CD4-positive, alpha-beta T cell (primary cell): ENCODE measurements around the gene DIP2C. TPM values are rescaled to one million over a fixed set of nuclear protein-coding genes. Genes with fewer than 3 reads are reported as not detected.

ENCODE experiments used
- ATAC-seq: fragments of 200-7000 bp; cut with Tn5 transposase; one replicate; pipeline ENCODE4 v1.10.0; 2022; ENCODE audit warnings: mild to moderate bottlenecking; ENCODE audit not compliant: poor library complexity
- CTCF ChIA-PET: fragments of 350-600 bp; sonication (Branson Sonifier 250); formaldehyde crosslinking; loops from one replicate; lab custom pipeline; 2021; ENCODE audit warnings: antibody characterized with exemption, inconsistent platforms; lab: Charles Lee
- POLR2A ChIA-PET: fragments of 350-600 bp; sonication (Branson Sonifier 250); formaldehyde crosslinking; loops from one replicate; lab custom pipeline; 2021; ENCODE audit warnings: antibody characterized with exemption, inconsistent platforms; lab: Charles Lee
- DNase-seq, 14 experiments: peaks; one replicate each; pipeline ENCODE4 v3.0.0-alpha.2; 2013 to 2020; ENCODE audit warnings: mixed read lengths in 2 of 14
- H3K27ac ChIP-seq, 2 donors: one replicate each; pipeline versions ENCODE4 v1.5.1 to v1.7.0; 2013; ENCODE audit warnings: low read length in 2 of 2, low read depth in 1 of 2, mild to moderate bottlenecking in 1 of 2
- H3K27me3 ChIP-seq, 2 experiments: 1 replicate in 1 of 2; 2 replicates in 1 of 2; pipeline versions ENCODE4 v1.6.1 to v1.7.0; 2013; ENCODE audit warnings: low read length in 2 of 2, control low read depth in 1 of 2, mild to moderate bottlenecking in 1 of 2, moderate library complexity in 1 of 2; ENCODE audit not compliant: insufficient read depth in 2 of 2, control insufficient read depth in 1 of 2
- H3K36me3 ChIP-seq: one replicate; pipeline ENCODE4 v1.6.1; 2013; ENCODE audit warnings: low read length, control low read depth; ENCODE audit not compliant: insufficient read depth
- H3K4me1 ChIP-seq: one replicate; pipeline ENCODE4 v1.6.1; 2013; ENCODE audit warnings: low read length, control low read depth; ENCODE audit not compliant: insufficient read depth
- H3K4me3 ChIP-seq: one replicate; pipeline ENCODE4 v1.5.1; 2013; ENCODE audit warnings: mild to moderate bottlenecking, low read length, moderate library complexity
- H3K9me3 ChIP-seq, 2 experiments: 1 replicate in 1 of 2; 2 replicates in 1 of 2; pipeline versions ENCODE4 v1.6.1 to v1.7.0; 2013; ENCODE audit warnings: low read length in 2 of 2, mild to moderate bottlenecking in 2 of 2, control low read depth in 1 of 2, moderate library complexity in 1 of 2; ENCODE audit not compliant: control insufficient read depth in 1 of 2, insufficient read depth in 1 of 2
- H3K27ac Mint-ChIP-seq: one replicate; pipeline ENCODE4 v1.8.0; 2020; ENCODE audit warnings: mixed read lengths
- H3K27me3 Mint-ChIP-seq: one replicate; pipeline ENCODE4 v1.8.0; 2021; ENCODE audit warnings: mixed read lengths
- H3K36me3 Mint-ChIP-seq: one replicate; pipeline ENCODE4 v1.8.0; 2021; ENCODE audit warnings: low read depth, mixed read lengths
- H3K4me1 Mint-ChIP-seq: one replicate; pipeline ENCODE4 v1.8.0; 2021; ENCODE audit warnings: low read depth, mixed read lengths
- H3K4me3 Mint-ChIP-seq: one replicate; pipeline ENCODE4 v1.8.0; 2020; ENCODE audit warnings: mild to moderate bottlenecking, mixed read lengths
- H3K9me3 Mint-ChIP-seq: one replicate; pipeline ENCODE4 v1.8.0; 2020; ENCODE audit warnings: mixed read lengths
- intact Hi-C, 2 experiments: fragments of 100-400 bp; cut with DNase I in 1 of 2; cut with micrococcal nuclease in 1 of 2; formaldehyde crosslinking; loops; one replicate each; pipeline versions ENCODE4 v1.15.1 to v1.9.0; 2023 to 2025; cut with DNase I, micrococcal nuclease
- total RNA-seq, 174 experiments: library from RNA in 2 of 174; stranded (reverse) in 2 of 174; gene quantifications; one replicate each; pipeline ENCODE4 v1.2.3 and lab custom pipeline; 2021 to 2026
- TF ChIP-seq, protein P1 (sequence below): fragments of 200-600 bp; IDR thresholded peaks from one replicate; pipeline ENCODE4 v1.8.0; 2022; ENCODE audit warnings: antibody characterized with exemption, mild to moderate bottlenecking

Gene DIP2C
- total RNA-seq, 2 experiments from 2014 or later = 4.1 TPM

DNA sequence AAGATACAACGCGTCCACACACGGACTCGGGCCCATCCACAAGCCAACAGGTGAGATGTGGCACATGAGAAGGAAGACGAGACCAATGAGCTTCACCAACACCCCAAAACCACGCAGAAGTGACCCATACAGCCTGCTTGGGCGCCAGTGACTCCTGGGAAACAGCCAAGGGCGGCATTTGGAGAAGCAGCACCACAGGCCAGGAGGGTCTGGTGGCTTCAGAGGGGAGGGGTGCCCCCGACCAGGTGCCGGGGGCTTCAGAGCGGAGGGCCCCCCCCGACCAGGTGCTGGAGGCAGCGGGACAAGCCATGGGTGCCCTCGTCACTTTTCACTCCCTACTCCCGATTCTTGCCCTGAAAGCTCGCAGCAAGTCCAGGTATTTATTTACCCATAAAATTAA, 140.1 kb downstream of the DIP2C start:
- CTCF ChIA-PET = interaction anchor here (0.6 to 0.7 kb wide), 2 partner anchors 266 to 876 kb away, joined by 3 read pairs; no protein-coding TSS in a partner anchor
- H3K27me3 Mint-ChIP-seq = peaks cover 25% of the 10 kb centered on the region

DNA sequence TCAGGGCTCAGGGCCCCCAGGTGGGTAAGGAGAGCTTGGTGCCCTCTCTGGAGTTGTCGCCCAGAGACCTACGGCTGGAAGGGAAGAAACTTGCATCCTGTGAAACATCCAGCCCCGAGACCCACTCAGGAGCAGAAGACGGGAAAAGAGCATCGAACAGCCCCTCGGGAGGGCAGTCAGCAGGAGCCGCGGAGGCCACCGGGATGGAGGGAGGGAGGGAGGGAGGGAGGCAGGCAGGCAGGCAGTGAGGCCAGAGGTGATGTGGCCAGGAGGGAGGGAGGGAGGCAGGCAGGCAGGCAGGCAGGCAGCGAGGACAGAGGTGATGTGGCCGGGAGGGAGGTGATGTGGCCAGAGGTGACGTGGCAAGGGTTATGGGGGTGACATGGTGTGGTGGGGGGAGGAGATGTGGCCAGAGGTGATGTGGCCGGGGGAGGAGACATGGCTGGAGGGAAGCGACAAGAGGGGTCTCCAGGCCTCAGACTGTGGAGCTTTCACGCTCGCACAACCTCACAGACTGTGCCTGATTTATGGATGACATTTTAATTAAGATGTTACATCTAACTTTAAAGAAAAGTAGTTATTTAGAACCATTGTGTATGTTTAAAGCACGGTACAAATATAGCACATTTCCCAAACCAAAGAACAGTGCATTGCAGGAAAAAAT, 141.1 kb downstream of the DIP2C start:
- intact Hi-C loops = no loop called here
- H3K36me3 ChIP-seq = no peaks in the 10 kb centered on the region
- TF ChIP-seq, protein P1, sequence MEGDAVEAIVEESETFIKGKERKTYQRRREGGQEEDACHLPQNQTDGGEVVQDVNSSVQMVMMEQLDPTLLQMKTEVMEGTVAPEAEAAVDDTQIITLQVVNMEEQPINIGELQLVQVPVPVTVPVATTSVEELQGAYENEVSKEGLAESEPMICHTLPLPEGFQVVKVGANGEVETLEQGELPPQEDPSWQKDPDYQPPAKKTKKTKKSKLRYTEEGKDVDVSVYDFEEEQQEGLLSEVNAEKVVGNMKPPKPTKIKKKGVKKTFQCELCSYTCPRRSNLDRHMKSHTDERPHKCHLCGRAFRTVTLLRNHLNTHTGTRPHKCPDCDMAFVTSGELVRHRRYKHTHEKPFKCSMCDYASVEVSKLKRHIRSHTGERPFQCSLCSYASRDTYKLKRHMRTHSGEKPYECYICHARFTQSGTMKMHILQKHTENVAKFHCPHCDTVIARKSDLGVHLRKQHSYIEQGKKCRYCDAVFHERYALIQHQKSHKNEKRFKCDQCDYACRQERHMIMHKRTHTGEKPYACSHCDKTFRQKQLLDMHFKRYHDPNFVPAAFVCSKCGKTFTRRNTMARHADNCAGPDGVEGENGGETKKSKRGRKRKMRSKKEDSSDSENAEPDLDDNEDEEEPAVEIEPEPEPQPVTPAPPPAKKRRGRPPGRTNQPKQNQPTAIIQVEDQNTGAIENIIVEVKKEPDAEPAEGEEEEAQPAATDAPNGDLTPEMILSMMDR = no peak
- no peak for DNase-seq
- ATAC-seq = no peak
- H3K4me1 ChIP-seq = no peaks in the 10 kb centered on the region
- no peak overlapping the region for H3K4me3 Mint-ChIP-seq
- no peaks in the 10 kb centered on the region for H3K4me1 Mint-ChIP-seq
- no peaks in the 10 kb centered on the region for H3K9me3 ChIP-seq
- ChIA-PET CTCF (interaction anchor here (0.6 to 0.7 kb wide), 2 partner anchors 267 to 877 kb away, joined by 3 read pairs; no protein-coding TSS in a partner anchor), POLR2A (no interaction called here)
- no peak overlapping the region for H3K27ac Mint-ChIP-seq
- peaks cover 26% of the 10 kb centered on the region for H3K27me3 Mint-ChIP-seq
- H3K27me3 ChIP-seq = peaks cover 0 to 6% of the 10 kb centered on the region in 2 experiments
- no peaks in the 10 kb centered on the region for H3K36me3 Mint-ChIP-seq
- H3K27ac ChIP-seq = no peak overlapping the region
- H3K9me3 Mint-ChIP-seq = no peaks in the 10 kb centered on the region
- H3K4me3 ChIP-seq = no peak overlapping the region

More for the DNA sequence above, 140.1 kb downstream of the DIP2C start:
- Histone ChIP-seq H3K9me3 (no peaks in the 10 kb centered on the region), H3K27ac (no peak overlapping the region), H3K4me3 (no peak overlapping the region), H3K27me3 (peaks cover 0 to 6% of the 10 kb centered on the region in 2 experiments), H3K36me3 (no peaks in the 10 kb centered on the region), H3K4me1 (no peaks in the 10 kb centered on the region)
- TF ChIP-seq, protein P1 = no peak
- H3K9me3 Mint-ChIP-seq = no peaks in the 10 kb centered on the region
- intact Hi-C loops = no loop called here
- POLR2A ChIA-PET = no interaction called here
- no peaks in the 10 kb centered on the region for H3K36me3 Mint-ChIP-seq
- H3K27ac Mint-ChIP-seq = no peak overlapping the region
- H3K4me3 Mint-ChIP-seq = no peak overlapping the region
- no peak for DNase-seq
- ATAC-seq = no peak
- no peaks in the 10 kb centered on the region for H3K4me1 Mint-ChIP-seq

DNA sequence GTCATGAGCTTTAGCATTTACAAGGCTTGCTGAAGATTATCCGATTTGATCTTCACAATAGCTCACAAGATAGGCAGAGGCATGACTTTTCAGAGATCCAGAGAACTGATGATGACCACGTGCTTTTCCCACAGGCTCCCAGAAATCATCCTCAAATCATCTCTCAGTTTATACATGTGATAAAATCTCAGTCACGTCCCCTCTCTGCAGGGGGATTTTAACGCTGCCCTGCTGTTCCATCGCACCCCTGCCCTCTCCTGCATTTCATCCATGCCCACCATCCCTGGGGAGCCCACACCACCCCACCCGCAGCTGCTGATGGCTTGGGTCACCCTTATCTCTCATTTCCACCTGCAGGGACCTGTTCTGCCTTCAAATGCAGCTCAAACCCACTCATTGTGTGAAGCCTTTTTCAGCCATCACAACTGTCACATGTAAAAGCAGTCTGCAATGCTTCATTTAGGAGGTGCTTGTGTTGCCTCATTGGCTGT, 141.8 kb downstream of the DIP2C start:
- intact Hi-C loops = no loop called here
- ATAC-seq (no peak), DNase-seq (no peak)
- Histone ChIP-seq H3K27me3 (peaks cover 0 to 6% of the 10 kb centered on the region in 2 experiments), H3K4me1 (no peaks in the 10 kb centered on the region), H3K9me3 (no peaks in the 10 kb centered on the region), H3K36me3 (no peaks in the 10 kb centered on the region), H3K4me3 (no peak overlapping the region), H3K27ac (no peak overlapping the region)
- TF ChIP-seq, protein P1 = no peak
- H3K36me3 Mint-ChIP-seq = no peaks in the 10 kb centered on the region
- ChIA-PET CTCF (no interaction called here), POLR2A (no interaction called here)
- peaks cover 32% of the 10 kb centered on the region for H3K27me3 Mint-ChIP-seq
- no peaks in the 10 kb centered on the region for H3K4me1 Mint-ChIP-seq
- no peak overlapping the region for H3K4me3 Mint-ChIP-seq
- H3K27ac Mint-ChIP-seq = no peak overlapping the region
- H3K9me3 Mint-ChIP-seq = no peaks in the 10 kb centered on the region
